BLaER1 treated with 17β-estradiol and CSF1 and Interleukin-3, amounts not matched to agents 10 nM and 100 nM (cell line): ENCODE results near the gene FIZ1.

ENCODE experiments used
- H3K27ac ChIP-seq, 11 experiments: shearing (Covaris generic); formaldehyde crosslinking; 2 replicates each; pipeline ENCODE4 v1.8.1; 2022
- H3K27me3 ChIP-seq, 11 experiments: shearing (Covaris generic); formaldehyde crosslinking; 2 replicates each; pipeline ENCODE4 v1.8.1; 2022
- H3K36me3 ChIP-seq, 11 experiments: shearing (Covaris generic); formaldehyde crosslinking; 2 replicates each; pipeline ENCODE4 v1.8.1; 2022
- H3K4me1 ChIP-seq, 10 experiments: shearing (Covaris generic); formaldehyde crosslinking; 2 replicates each; pipeline ENCODE4 v1.8.1; 2022
- H3K4me2 ChIP-seq, 11 experiments: shearing (Covaris generic); formaldehyde crosslinking; 2 replicates each; pipeline ENCODE4 v1.8.1; 2022
- H3K4me3 ChIP-seq, 10 experiments: shearing (Covaris generic); formaldehyde crosslinking; 2 replicates each; pipeline ENCODE4 v1.8.1; 2022
- H3K9ac ChIP-seq, 11 experiments: shearing (Covaris generic); formaldehyde crosslinking; 2 replicates each; pipeline ENCODE4 v1.8.1; 2022
- H3K9me3 ChIP-seq, 11 experiments: shearing (Covaris generic); formaldehyde crosslinking; replicated peaks in 1 of 11; 2 replicates each; pipeline ENCODE4 v1.8.1; 2022
- H4K20me1 ChIP-seq, 11 experiments: shearing (Covaris generic); formaldehyde crosslinking; 2 replicates each; pipeline ENCODE4 v1.8.1; 2022
- Cebpa-rat ChIP-seq, 11 experiments: shearing (Covaris generic); IDR thresholded peaks; 2 replicates each; pipeline ENCODE4 v1.8.1; 2022

Gene FIZ1

GRCh38 chr19:55542292-55542855, 56.9 kb downstream of the FIZ1 start:
- H4K20me1 ChIP-seq, result no peaks in the 10 kb centered on the region
- H3K9me3 ChIP-seq, result no peaks in the 10 kb centered on the region
- no peak overlapping the region for H3K4me2 ChIP-seq
- H3K36me3 ChIP-seq, result no peaks in the 10 kb centered on the region
- no peak overlapping the region for H3K27ac ChIP-seq
- TF ChIP-seq Cebpa-rat (IDR thresholded peaks at IDR 0.05), result no peak
- no peak overlapping the region for H3K4me3 ChIP-seq
- H3K27me3 ChIP-seq, result no peaks in the 10 kb centered on the region
- H3K9ac ChIP-seq, result no peak overlapping the region
- H3K4me1 ChIP-seq, result peaks cover 30 to 34% (median 33%) of the 10 kb centered on the region in 10 experiments
